ENCODE data around the gene SLC9C1. TPM values are rescaled to one million over a fixed set of nuclear protein-coding genes. Genes with fewer than 3 reads are reported as not detected.

The SLC9C1 gene
- total RNA-seq, 1 experiment from 2014 or later = 0.79 TPM

GRCh38 chr3:112090887-112091586 lies 203.0 kb downstream of the SLC9C1 start:
- ChIA-PET CTCF (no interaction called here), RAD21 (ENCODE audit: low non-redundant PET in 1 of 2, low total read pairs in 2 of 2, uncharacterized antibody in 2 of 2, unreplicated experiment in 2 of 2) (no interaction called here), POLR2A (no interaction called here)
- H3K27me3 ChIP-seq (ENCODE audit: insufficient read depth, low read length) = no peaks in the 10 kb centered on the region
- H4K20me1 ChIP-seq (ENCODE audit: insufficient read depth) = no peaks in the 10 kb centered on the region
- no peaks in the 10 kb centered on the region for H3K9me3 ChIP-seq (ENCODE audit: control insufficient read depth in 1 of 2, insufficient read depth in 1 of 2, low read depth in 1 of 2, low read length in 2 of 2)
- H3K4me2 ChIP-seq (ENCODE audit: low read length) = no peak overlapping the region
- no peak overlapping the region for H2AFZ ChIP-seq (ENCODE audit: low read depth, low read length, poor library complexity, severe bottlenecking)
- no peak for DNase-seq (ENCODE audit: low read depth, low spot score)
- H3K36me3 ChIP-seq (ENCODE audit: control insufficient read depth in 1 of 2, insufficient read depth in 2 of 2, low read length in 2 of 2) = peaks cover 0 to 9% of the 10 kb centered on the region in 2 experiments; a peak in 1 of 4 replicates
- peaks cover 16 to 26% of the 10 kb centered on the region in 2 experiments; a peak in 3 of 4 replicates for H3K4me1 ChIP-seq (ENCODE audit: control insufficient read depth in 1 of 2, insufficient read depth in 2 of 2, low read length in 2 of 2)
- no peak for ATAC-seq
- TF ChIP-seq ATF3 (IDR thresholded peaks at IDR 0.05) (no peak), ZBTB33 (IDR thresholded peaks at IDR 0.05; ENCODE audit: extremely low read depth, insufficient replicate concordance, low read length) (no peak)
- no peak overlapping the region for H3K9ac ChIP-seq (ENCODE audit: low read length)
- H3K27ac ChIP-seq (ENCODE audit: low read depth, low read length) = no peak overlapping the region
- H3K79me2 ChIP-seq (ENCODE audit: insufficient read depth, low read length) = peaks cover 75% of the 10 kb centered on the region
- BruUV-seq (replicated peaks) = no TSS peak
- no peak overlapping the region for H3K4me3 ChIP-seq (replicated peaks in 1 of 2; ENCODE audit: low read depth in 1 of 2, low read length in 2 of 2)
- H3K9me2 ChIP-seq (ENCODE audit: insufficient read depth) = no peaks in the 10 kb centered on the region
- intact Hi-C loops (cut with micrococcal nuclease) = no loop called here

MicroRNAs encoded within 50 kb of the gene (microRNA counts, 767-probe panel; counts per million panel counts)
- not detected for microRNA hsa-miR-567

Small RNAs within 50 kb of the gene (microRNA-seq; reads per million reads assigned to microRNA genes)
- not detected for gene MIR567 (ENCODE audit: borderline number of aligned reads)

Other genes with a start within 250 kb of the SLC9C1 start
- gene C3orf52, start 207.8 kb downstream of the SLC9C1 start, total RNA-seq (2021; ENCODE audit: unreplicated experiment) = 14.3 TPM
- gene GCSAM, start 161.0 kb downstream of the SLC9C1 start, total RNA-seq (2021; ENCODE audit: unreplicated experiment) = not detected
- gene CD200, start 38.9 kb upstream of the SLC9C1 start, total RNA-seq (2021; ENCODE audit: unreplicated experiment) = not detected
- 0.17 TPM for gene BTLA, start 205.3 kb upstream of the SLC9C1 start, total RNA-seq (2021; ENCODE audit: unreplicated experiment)

All from HCT116 (cell line).